Colonic mucosa (tissue), 4 donors: ENCODE data around the gene SLCO6A1. TPM values are rescaled to one million over a fixed set of nuclear protein-coding genes. Genes with fewer than 3 reads are reported as not detected.

Experiments used
- DNase-seq: peaks from one replicate; pipeline ENCODE4 v3.0.0-alpha.2; 2020
- H3K27ac ChIP-seq: fragments of 200-600 bp; one replicate; pipeline ENCODE4 v1.8.0; 2021
- H3K27me3 ChIP-seq: fragments of 200-600 bp; one replicate; pipeline ENCODE4 v1.8.0; 2021
- H3K36me3 ChIP-seq: fragments of 200-600 bp; one replicate; pipeline ENCODE4 v1.8.0; 2021
- H3K4me1 ChIP-seq: fragments of 200-600 bp; one replicate; pipeline ENCODE4 v1.8.0; 2021; ENCODE audit warnings: mild to moderate bottlenecking
- H3K4me3 ChIP-seq: fragments of 200-600 bp; one replicate; pipeline ENCODE4 v1.8.0; 2021
- H3K9ac ChIP-seq, 2 donors: one replicate each; pipeline ENCODE4 v1.7.0; 2013; ENCODE audit warnings: control low read depth in 2 of 2, low read depth in 2 of 2, low read length in 2 of 2
- H3K9me3 ChIP-seq: fragments of 200-600 bp; one replicate; pipeline ENCODE4 v1.8.0; 2021
- CTCF ChIP-seq: fragments of 200-600 bp; IDR thresholded peaks from one replicate; pipeline ENCODE4 v1.8.0; 2022; ENCODE audit warnings: antibody characterized with exemption, mild to moderate bottlenecking
- intact Hi-C: fragments of 100-400 bp; cut with DNase I; formaldehyde crosslinking; loops from one replicate; pipeline ENCODE4 v1.14.1; 2022
- total RNA-seq, 2 donors: library from RNA; stranded (reverse); fragmentation: NEBNext Ultra II Directional in 1 of 2; extraction: Animal tissue kit (Norgen Biotek cat#: 25700) in 1 of 2; gene quantifications; one replicate each; pipeline ENCODE4 v1.2.1, GENCODE V29; 2021
- donor health status: healthy.
- donor health status: DM: no; HTN: no; CAD: no.
- donor health status: DM: no; HTN: no; CAD: no.

Gene SLCO6A1
- total RNA-seq, 2 donors from 2014 or later: not detected

GRCh38 chr5:102539996-102540728 is 41.4 kb upstream of the SLCO6A1 start:
- H3K36me3 ChIP-seq: no peaks in the 10 kb centered on the region
- TF ChIP-seq CTCF: no peak
- intact Hi-C loops: no loop called here
- no peaks in the 10 kb centered on the region for H3K9me3 ChIP-seq
- H3K4me3 ChIP-seq: no peak overlapping the region
- H3K4me1 ChIP-seq: no peaks in the 10 kb centered on the region
- no peak overlapping the region for H3K27ac ChIP-seq
- no peaks in the 10 kb centered on the region for H3K27me3 ChIP-seq
- no peak overlapping the region for H3K9ac ChIP-seq
- DNase-seq: no peak

- no peak for DNase-seq
Measured at GRCh38 chr5:102539562-102539961, 40.8 kb upstream of the SLCO6A1 start.

GRCh38 chr5:102537011-102537410 is 38.2 kb upstream of the SLCO6A1 start:
- intact Hi-C loops: no loop called here

More at GRCh38 chr5:102539562-102539961, 40.8 kb upstream of the SLCO6A1 start:
- H3K9ac ChIP-seq: no peak overlapping the region
- no peaks in the 10 kb centered on the region for H3K27me3 ChIP-seq
- no peak overlapping the region for H3K4me3 ChIP-seq
- no peaks in the 10 kb centered on the region for H3K9me3 ChIP-seq
- H3K4me1 ChIP-seq: no peaks in the 10 kb centered on the region
- no peak for TF ChIP-seq CTCF
- no peak overlapping the region for H3K27ac ChIP-seq
- H3K36me3 ChIP-seq: no peaks in the 10 kb centered on the region
- intact Hi-C loops: no loop called here

GRCh38 chr5:102536323-102536928 is 37.6 kb upstream of the SLCO6A1 start:
- H3K4me1 ChIP-seq: no peaks in the 10 kb centered on the region

More at GRCh38 chr5:102537011-102537410, 38.2 kb upstream of the SLCO6A1 start:
- no peak for TF ChIP-seq CTCF
- no peak for DNase-seq
- H3K4me3 ChIP-seq: no peak overlapping the region
- no peak overlapping the region for H3K27ac ChIP-seq
- H3K27me3 ChIP-seq: no peaks in the 10 kb centered on the region
- no peaks in the 10 kb centered on the region for H3K9me3 ChIP-seq
- H3K9ac ChIP-seq: no peak overlapping the region
- H3K36me3 ChIP-seq: no peaks in the 10 kb centered on the region
- H3K4me1 ChIP-seq: no peaks in the 10 kb centered on the region

DNA sequence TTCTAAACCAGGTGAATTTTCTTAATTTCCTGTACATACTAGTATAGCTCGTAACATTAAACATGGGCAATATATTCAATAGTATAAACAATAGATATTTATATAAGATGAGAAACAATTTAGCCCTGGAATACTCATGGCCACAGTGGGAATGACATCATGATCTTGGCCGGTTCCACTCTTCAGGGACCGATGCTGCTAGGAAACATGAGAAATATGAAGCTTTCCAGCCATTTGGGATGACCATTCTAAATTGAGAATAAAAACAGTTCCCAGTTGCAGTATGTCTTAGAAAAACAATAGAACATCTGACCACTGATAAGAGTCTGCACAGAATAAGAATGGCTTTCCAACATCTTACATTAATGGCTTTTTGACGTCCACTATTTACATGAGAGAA is 33.3 kb upstream of the SLCO6A1 start:
- no peaks in the 10 kb centered on the region for H3K36me3 ChIP-seq
- no peak for TF ChIP-seq CTCF
- no peaks in the 10 kb centered on the region for H3K27me3 ChIP-seq
- H3K4me1 ChIP-seq: no peaks in the 10 kb centered on the region
- no peak overlapping the region for H3K9ac ChIP-seq
- no peak overlapping the region for H3K4me3 ChIP-seq
- DNase-seq: no peak
- H3K27ac ChIP-seq: no peak overlapping the region
- intact Hi-C loops: no loop called here
- no peaks in the 10 kb centered on the region for H3K9me3 ChIP-seq

More at GRCh38 chr5:102536323-102536928, 37.6 kb upstream of the SLCO6A1 start:
- intact Hi-C loops: no loop called here
- no peaks in the 10 kb centered on the region for H3K27me3 ChIP-seq
- no peaks in the 10 kb centered on the region for H3K9me3 ChIP-seq
- no peak for DNase-seq
- no peak overlapping the region for H3K4me3 ChIP-seq
- H3K9ac ChIP-seq: no peak overlapping the region
- TF ChIP-seq CTCF: no peak
- no peaks in the 10 kb centered on the region for H3K36me3 ChIP-seq
- H3K27ac ChIP-seq: no peak overlapping the region
